GM12891 (cell line): ENCODE measurements around the gene CP.
A peak's percentile ranks its signal among the peaks of the same experiment; 100 is the strongest.
"Not testable (repeated sequence)": the region's sequence is repeated elsewhere in the genome, so short reads cannot be mapped to it uniquely, and the experiment has no call there.

Experiments
- DNase-seq: peaks from one replicate; pipeline ENCODE4 v3.0.0; 2011; ENCODE audit warnings: low spot score; ENCODE audit not compliant: insufficient read length
- FAIRE-seq: peaks from 2 replicates; lab custom pipeline; 2011; peaks lifted over from hg19 to GRCh38; lab: Jason Lieb, UNC
- PAX5 ChIP-seq: IDR thresholded peaks from 2 replicates; pipeline ENCODE4 v1.6.1; 2011; ENCODE audit warnings: low read length, moderate library complexity, mild to moderate bottlenecking; ENCODE audit not compliant: insufficient read depth, severe bottlenecking
- POLR2A ChIP-seq: IDR thresholded peaks from 2 replicates; pipeline ENCODE4 v1.6.1; 2011; ENCODE audit warnings: low read depth, low read length, control low read depth
- POLR2AphosphoS5 ChIP-seq: IDR thresholded peaks from 2 replicates; pipeline ENCODE4 v1.6.1; 2011; ENCODE audit warnings: low read depth, low read length, control low read depth
- POU2F2 ChIP-seq: IDR thresholded peaks from 2 replicates; pipeline ENCODE4 v1.6.1; 2011; ENCODE audit warnings: low read depth, mild to moderate bottlenecking, control low read depth, low read length, moderate library complexity
- SPI1 ChIP-seq: IDR thresholded peaks from 2 replicates; pipeline ENCODE4 v1.6.1; 2011; ENCODE audit warnings: low read depth, low read length, control low read depth
- TAF1 ChIP-seq: IDR thresholded peaks from 2 replicates; pipeline ENCODE4 v1.6.1; 2011; ENCODE audit warnings: low read depth, low read length, control low read depth

Gene CP

GRCh38 chr3:149247008-149247710 is 25.5 kb upstream of the CP start:
- FAIRE-seq (no peak), DNase-seq (no peak)
- TF ChIP-seq PAX5 (no peak), TAF1 (no peak)

- FAIRE-seq = peak; percentile 94
- no peak for TF ChIP-seq POU2F2
- no peak for TF ChIP-seq POLR2AphosphoS5
- no peak for TF ChIP-seq PAX5
- TF ChIP-seq SPI1 = peak; percentile 92
- DNase-seq = no peak
Measured at GRCh38 chr3:149245738-149246451, 24.3 kb upstream of the CP start.

- TF ChIP-seq TAF1 = no peak
- no peak for TF ChIP-seq SPI1
- peak; percentile 77 for FAIRE-seq
- DNase-seq = no peak
Measured at GRCh38 chr3:149243540-149243939, 21.9 kb upstream of the CP start.

GRCh38 chr3:149239357-149239936 is 17.8 kb upstream of the CP start:
- TF ChIP-seq PAX5 (no peak), TAF1 (no peak), POLR2AphosphoS5 (no peak), SPI1 (no peak)
- DNase-seq (no peak), FAIRE-seq (no peak)

- not testable (repeated sequence) for DNase-seq, FAIRE-seq
Measured at GRCh38 chr3:149238268-149238667, 16.6 kb upstream of the CP start.

GRCh38 chr3:149235599-149236424 is 14.2 kb upstream of the CP start:
- TF ChIP-seq POLR2A (no peak), POU2F2 (no peak), SPI1 (no peak), TAF1 (no peak), POLR2AphosphoS5 (no peak), PAX5 (no peak)
- DNase-seq = no peak
- no peak for FAIRE-seq

GRCh38 chr3:149234671-149235245 is 13.1 kb upstream of the CP start:
- FAIRE-seq (no peak), DNase-seq (no peak)
- TF ChIP-seq POU2F2 = no peak
- TF ChIP-seq TAF1 = no peak
- no peak for TF ChIP-seq POLR2AphosphoS5
- no peak for TF ChIP-seq SPI1
- TF ChIP-seq PAX5 = no peak
- TF ChIP-seq POLR2A = no peak

GRCh38 chr3:149233323-149233722 is 11.7 kb upstream of the CP start:
- DNase-seq (no peak), FAIRE-seq (no peak)

GRCh38 chr3:149231871-149232270 is 10.2 kb upstream of the CP start:
- DNase-seq = no peak
- no peak for FAIRE-seq
- TF ChIP-seq POU2F2 (no peak), POLR2AphosphoS5 (no peak), POLR2A (no peak), SPI1 (no peak), PAX5 (no peak), TAF1 (no peak)

More at GRCh38 chr3:149233323-149233722, 11.7 kb upstream of the CP start:
- TF ChIP-seq TAF1 = no peak
- no peak for TF ChIP-seq POLR2A
- TF ChIP-seq SPI1 = no peak
- TF ChIP-seq POLR2AphosphoS5 = no peak
- no peak for TF ChIP-seq POU2F2
- no peak for TF ChIP-seq PAX5
